ENCODE measurements around the gene SLFN12L.

DNA sequence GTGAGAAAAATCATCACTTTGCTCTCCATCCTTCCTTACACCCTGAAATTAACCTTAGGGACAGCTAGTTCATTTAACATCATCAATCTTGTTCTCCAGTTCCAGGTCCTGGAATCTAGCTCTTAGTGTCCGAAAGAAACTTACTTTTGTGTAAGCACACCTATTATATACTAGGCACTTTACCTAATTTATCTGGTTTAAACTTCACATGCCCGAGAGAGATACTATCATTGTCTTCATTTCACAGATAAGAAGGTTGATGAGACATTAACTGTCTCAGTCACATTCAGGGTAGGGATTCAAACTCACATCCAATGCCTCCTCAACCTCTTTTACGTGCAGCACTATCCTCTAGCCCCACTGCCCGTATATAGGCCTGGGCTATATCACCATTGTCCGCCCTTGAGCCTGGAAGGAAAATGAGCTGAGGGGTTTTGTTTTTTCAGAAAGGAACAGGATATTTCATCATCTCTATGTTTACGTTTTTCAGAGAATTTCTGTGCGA, 49.1 kb upstream of the SLFN12L start:
- TF ChIP-seq, protein P1, sequence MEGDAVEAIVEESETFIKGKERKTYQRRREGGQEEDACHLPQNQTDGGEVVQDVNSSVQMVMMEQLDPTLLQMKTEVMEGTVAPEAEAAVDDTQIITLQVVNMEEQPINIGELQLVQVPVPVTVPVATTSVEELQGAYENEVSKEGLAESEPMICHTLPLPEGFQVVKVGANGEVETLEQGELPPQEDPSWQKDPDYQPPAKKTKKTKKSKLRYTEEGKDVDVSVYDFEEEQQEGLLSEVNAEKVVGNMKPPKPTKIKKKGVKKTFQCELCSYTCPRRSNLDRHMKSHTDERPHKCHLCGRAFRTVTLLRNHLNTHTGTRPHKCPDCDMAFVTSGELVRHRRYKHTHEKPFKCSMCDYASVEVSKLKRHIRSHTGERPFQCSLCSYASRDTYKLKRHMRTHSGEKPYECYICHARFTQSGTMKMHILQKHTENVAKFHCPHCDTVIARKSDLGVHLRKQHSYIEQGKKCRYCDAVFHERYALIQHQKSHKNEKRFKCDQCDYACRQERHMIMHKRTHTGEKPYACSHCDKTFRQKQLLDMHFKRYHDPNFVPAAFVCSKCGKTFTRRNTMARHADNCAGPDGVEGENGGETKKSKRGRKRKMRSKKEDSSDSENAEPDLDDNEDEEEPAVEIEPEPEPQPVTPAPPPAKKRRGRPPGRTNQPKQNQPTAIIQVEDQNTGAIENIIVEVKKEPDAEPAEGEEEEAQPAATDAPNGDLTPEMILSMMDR (IDR thresholded peaks at IDR 0.05) = no peak
- no peak for TF ChIP-seq POLR2A (IDR thresholded peaks at IDR 0.05)

Measured in tibial nerve (tissue), 3 donors.